Endodermal cell (in vitro differentiated cells): ENCODE measurements around the gene ADGRB3. TPM values are rescaled to one million over a fixed set of nuclear protein-coding genes. Genes with fewer than 3 reads are reported as not detected.

Experiments
- DNase-seq: peaks from one replicate; pipeline ENCODE4 v3.0.0-alpha.2; 2017
- H3K27ac ChIP-seq: 2 replicates; pipeline ENCODE4 v1.5.1; 2013; ENCODE audit warnings: mild to moderate bottlenecking, low read depth, low read length, moderate library complexity
- H3K27me3 ChIP-seq: 2 replicates; pipeline ENCODE4 v1.6.1; 2013; ENCODE audit warnings: mild to moderate bottlenecking, low read length, moderate library complexity; ENCODE audit not compliant: insufficient read depth, control insufficient read depth, poor library complexity, severe bottlenecking
- H3K36me3 ChIP-seq: 2 replicates; pipeline ENCODE4 v1.7.0; 2013; ENCODE audit warnings: mild to moderate bottlenecking, low read length, moderate library complexity; ENCODE audit not compliant: control insufficient read depth, insufficient read depth
- H3K4me1 ChIP-seq: one replicate; pipeline ENCODE4 v1.7.0; 2013; ENCODE audit warnings: low read length; ENCODE audit not compliant: control insufficient read depth, insufficient read depth
- H3K4me3 ChIP-seq: 2 replicates; pipeline ENCODE4 v1.5.1; 2013; ENCODE audit warnings: mild to moderate bottlenecking, low read length, moderate library complexity
- H3K9ac ChIP-seq: 2 replicates; pipeline ENCODE4 v1.6.1; 2013; ENCODE audit warnings: mild to moderate bottlenecking, low read length, moderate library complexity; ENCODE audit not compliant: poor library complexity, severe bottlenecking; ENCODE audit errors: extremely low read depth
- H3K9me3 ChIP-seq: 2 replicates; pipeline ENCODE4 v1.6.1; 2013; ENCODE audit warnings: mild to moderate bottlenecking, low read length, moderate library complexity; ENCODE audit not compliant: control insufficient read depth
- H3K27ac Mint-ChIP-seq: 2 replicates; pipeline ENCODE4 v1.8.0; 2020; ENCODE audit warnings: mixed read lengths
- H3K27me3 Mint-ChIP-seq: 2 replicates; pipeline ENCODE4 v1.8.0; 2021; ENCODE audit warnings: mild to moderate bottlenecking, mixed read lengths; ENCODE audit not compliant: insufficient read depth
- H3K36me3 Mint-ChIP-seq: 2 replicates; pipeline ENCODE4 v1.8.0; 2020; ENCODE audit warnings: low read depth, mixed read lengths
- H3K4me1 Mint-ChIP-seq: 2 replicates; pipeline ENCODE4 v1.8.0; 2020; ENCODE audit warnings: mixed read lengths
- H3K4me3 Mint-ChIP-seq: 2 replicates; pipeline ENCODE4 v1.8.0; 2020; ENCODE audit warnings: mild to moderate bottlenecking, moderate library complexity, mixed read lengths
- H3K9me3 Mint-ChIP-seq: 2 replicates; pipeline ENCODE4 v1.8.0; 2020; ENCODE audit warnings: mild to moderate bottlenecking, mixed read lengths
- CTCF ChIP-seq: fragments of 200-600 bp; sonication (generic); conservative IDR thresholded peaks from 2 replicates; pipeline ENCODE4 v1.5.0; 2021; ENCODE audit warnings: antibody characterized with exemption, mild to moderate bottlenecking
- WGBS, 2 experiments: methylation state at CpG; one replicate each; pipeline versions ENCODE4 v1.1.5 to v1.1.7; 2013; ENCODE audit warnings: missing lambda C conversion rate in 2 of 2, mixed read lengths in 1 of 2; ENCODE audit not compliant: insufficient coverage in 1 of 2, insufficient read length in 1 of 2; 5-methylcytosine and 5-hydroxymethylcytosine counted together
- total RNA-seq, 2 donors: library from RNA; stranded (reverse); fragmentation: NEBNext Ultra II Directional in 1 of 2; extraction: Animal tissue kit (Norgen Biotek cat#: 25700) in 1 of 2; gene quantifications; 2 replicates in 1 of 2; 3 replicates in 1 of 2; pipeline ENCODE4 v1.2.1, GENCODE V29; 2021

ADGRB3 gene
- total RNA-seq, 2 donors from 2014 or later, result 0.33 to 1.3 TPM

- Mint-ChIP-seq H3K36me3 (no peaks in the 10 kb centered on the region), H3K9me3 (no peaks in the 10 kb centered on the region), H3K27ac (no peak overlapping the region), H3K4me1 (no peaks in the 10 kb centered on the region), H3K27me3 (no peaks in the 10 kb centered on the region), H3K4me3 (no peak overlapping the region)
- no peak for TF ChIP-seq CTCF
- Histone ChIP-seq H3K27ac (no peak overlapping the region), H3K27me3 (no peaks in the 10 kb centered on the region), H3K4me3 (no peak overlapping the region), H3K9ac (no peak overlapping the region), H3K9me3 (no peaks in the 10 kb centered on the region), H3K36me3 (no peaks in the 10 kb centered on the region), H3K4me1 (no peaks in the 10 kb centered on the region)
- DNase-seq, result no peak
- 88% methylated on average over 2 of the region's 2 CpGs; no CpG with 5 or more reads in 1 of the 2 experiments for WGBS, 2 experiments
These were observed 125.4 kb downstream of the ADGRB3 start for GRCh38 chr6:68760485-68760884.

GRCh38 chr6:68760941-68761676, 126.0 kb downstream of the ADGRB3 start:
- Mint-ChIP-seq H3K9me3 (no peaks in the 10 kb centered on the region), H3K27me3 (no peaks in the 10 kb centered on the region), H3K4me1 (no peaks in the 10 kb centered on the region), H3K4me3 (no peak overlapping the region), H3K27ac (no peak overlapping the region), H3K36me3 (no peaks in the 10 kb centered on the region)
- Histone ChIP-seq H3K9me3 (no peaks in the 10 kb centered on the region), H3K27me3 (no peaks in the 10 kb centered on the region), H3K9ac (no peak overlapping the region), H3K36me3 (no peaks in the 10 kb centered on the region), H3K4me3 (no peak overlapping the region), H3K27ac (no peak overlapping the region), H3K4me1 (no peaks in the 10 kb centered on the region)
- DNase-seq, result no peak
- no peak for TF ChIP-seq CTCF
- WGBS, 2 experiments, result 90% methylated on average over 8 of the region's 8 CpGs; no CpG with 5 or more reads in 1 of the 2 experiments

- no peaks in the 10 kb centered on the region for H3K4me1 Mint-ChIP-seq
- Histone ChIP-seq H3K36me3 (no peaks in the 10 kb centered on the region), H3K9ac (no peak overlapping the region), H3K9me3 (no peaks in the 10 kb centered on the region), H3K27ac (no peak overlapping the region), H3K4me1 (no peaks in the 10 kb centered on the region), H3K27me3 (no peaks in the 10 kb centered on the region), H3K4me3 (no peak overlapping the region)
- H3K9me3 Mint-ChIP-seq, result no peaks in the 10 kb centered on the region
- no peaks in the 10 kb centered on the region for H3K36me3 Mint-ChIP-seq
- no peaks in the 10 kb centered on the region for H3K27me3 Mint-ChIP-seq
- WGBS, 2 experiments, result 83% methylated on average over 1 of the region's 2 CpGs; no CpG with 5 or more reads in 1 of the 2 experiments
- no peak overlapping the region for H3K27ac Mint-ChIP-seq
- TF ChIP-seq CTCF, result no peak
- DNase-seq, result no peak
- no peak overlapping the region for H3K4me3 Mint-ChIP-seq
These were observed 126.9 kb downstream of the ADGRB3 start for GRCh38 chr6:68761985-68762384.
